Gastrocnemius medialis (tissue), 4 donors: ENCODE data around the gene GRIA4. TPM values are rescaled to one million over a fixed set of nuclear protein-coding genes. Genes with fewer than 3 reads are reported as not detected.
"Not testable (repeated sequence)": the region's sequence is repeated elsewhere in the genome, so short reads cannot be mapped to it uniquely, and the experiment has no call there.

Experiments
- ATAC-seq, 2 donors: fragments of 150-250 bp; one replicate each; pipeline ENCODE4 v1.9.1; 2016
- DNase-seq, 2 donors: peaks; one replicate each; pipeline ENCODE4 v3.0.0-alpha.2; 2019
- H3K27ac ChIP-seq, 4 donors: fragments of 200-600 bp; sonication (generic); 1 replicate in 1 of 4; 2 replicates in 3 of 4; pipeline ENCODE4 v1.5.1; 2016 to 2018; ENCODE audit warnings: mild to moderate bottlenecking in 2 of 4, moderate library complexity in 1 of 4
- H3K27me3 ChIP-seq, 3 donors: fragments of 200-600 bp; sonication (generic) in 2 of 3; 1 replicate in 1 of 3; 2 replicates in 2 of 3; pipeline versions ENCODE4 v1.5.1 to v1.6.0; 2016 to 2019; ENCODE audit warnings: mild to moderate bottlenecking in 1 of 3, moderate library complexity in 1 of 3
- H3K36me3 ChIP-seq, 2 donors: fragments of 200-600 bp; sonication (generic) in 1 of 2; one replicate each; pipeline ENCODE4 v1.5.1; 2017 to 2018
- H3K4me1 ChIP-seq, 2 donors: fragments of 200-600 bp; sonication (generic) in 1 of 2; one replicate each; pipeline ENCODE4 v1.5.1; 2016 to 2017; ENCODE audit warnings: mild to moderate bottlenecking in 2 of 2
- H3K4me3 ChIP-seq, 4 donors: fragments of 200-600 bp; sonication (generic) in 3 of 4; 1 replicate in 1 of 4; 2 replicates in 3 of 4; pipeline ENCODE4 v1.5.1; 2016 to 2019; ENCODE audit warnings: mild to moderate bottlenecking in 2 of 4
- H3K9me3 ChIP-seq, 3 donors: fragments of 200-600 bp; sonication (generic) in 2 of 3; 1 replicate in 1 of 3; 2 replicates in 2 of 3; pipeline ENCODE4 v1.5.1; 2016 to 2019
- POLR2A ChIP-seq, 2 donors: fragments of 450-650 bp; IDR thresholded peaks; one replicate each; pipeline ENCODE4 v1.6.1; 2017; ENCODE audit warnings: antibody characterized with exemption in 2 of 2, mild to moderate bottlenecking in 2 of 2, moderate library complexity in 2 of 2
- in situ Hi-C, 4 donors: fragments of 200-750 bp; cut with MboI; loops; one replicate each; pipeline versions ENCODE4 v1.15.0 to v1.8.0; 2017; ENCODE audit warnings: low sequenced_read_pairs in 4 of 4
- intact Hi-C: fragments of 100-400 bp; cut with DNase I; formaldehyde crosslinking; loops from one replicate; pipeline ENCODE4 v1.15.1; 2023; ENCODE audit warnings: low total_unique reads
- total RNA-seq, 4 donors: library from RNA; depleted of rRNA; stranded (reverse); fragments of >200 nt; gene quantifications; one replicate each; pipeline versions ENCODE4 v1.1.0 to v1.2.3, GENCODE V29; 2016
- TF ChIP-seq, protein P1 (sequence below), 5 experiments: fragments of 450-650 bp in 3 of 5; fragments of 200-600 bp in 2 of 5; sonication (generic) in 2 of 5; IDR thresholded peaks in 4 of 5; conservative IDR thresholded peaks in 1 of 5; 1 replicate in 4 of 5; 2 replicates in 1 of 5; pipeline ENCODE4 v1.5.1; 2016 to 2019; ENCODE audit warnings: antibody characterized with exemption in 5 of 5, mild to moderate bottlenecking in 3 of 5, moderate library complexity in 3 of 5

The GRIA4 gene
- total RNA-seq, 4 donors from 2014 or later = not detected

DNA sequence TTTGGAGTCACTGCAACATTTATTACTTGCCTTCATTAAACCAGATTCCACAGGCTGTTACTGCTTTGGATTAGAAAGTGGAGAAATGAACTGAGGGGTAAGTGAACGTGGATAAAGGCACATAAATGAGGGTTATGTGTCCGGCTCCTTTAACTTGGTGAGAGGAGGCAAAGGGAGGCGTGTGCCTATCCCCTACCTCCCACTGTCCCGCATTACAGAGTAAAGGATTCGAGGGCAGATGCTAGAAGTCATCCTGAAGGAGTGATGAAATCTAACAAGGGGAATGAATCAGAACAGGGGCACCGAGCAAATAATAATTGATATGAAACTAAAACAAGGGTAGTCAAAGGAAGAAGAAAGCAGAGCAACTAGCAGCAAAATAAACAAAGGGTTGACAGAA lies 147.2 kb downstream of the GRIA4 start:
- intact Hi-C loops (no loop called here), in situ Hi-C loops (no loop called here)
- no peaks in the 10 kb centered on the region for H3K9me3 ChIP-seq
- H3K4me3 ChIP-seq = no peak overlapping the region
- no peak overlapping the region for H3K27ac ChIP-seq
- no peaks in the 10 kb centered on the region for H3K36me3 ChIP-seq
- DNase-seq (no peak), ATAC-seq (no peak)
- no peak for TF ChIP-seq POLR2A (IDR thresholded peaks at IDR 0.05)
- TF ChIP-seq, protein P1, sequence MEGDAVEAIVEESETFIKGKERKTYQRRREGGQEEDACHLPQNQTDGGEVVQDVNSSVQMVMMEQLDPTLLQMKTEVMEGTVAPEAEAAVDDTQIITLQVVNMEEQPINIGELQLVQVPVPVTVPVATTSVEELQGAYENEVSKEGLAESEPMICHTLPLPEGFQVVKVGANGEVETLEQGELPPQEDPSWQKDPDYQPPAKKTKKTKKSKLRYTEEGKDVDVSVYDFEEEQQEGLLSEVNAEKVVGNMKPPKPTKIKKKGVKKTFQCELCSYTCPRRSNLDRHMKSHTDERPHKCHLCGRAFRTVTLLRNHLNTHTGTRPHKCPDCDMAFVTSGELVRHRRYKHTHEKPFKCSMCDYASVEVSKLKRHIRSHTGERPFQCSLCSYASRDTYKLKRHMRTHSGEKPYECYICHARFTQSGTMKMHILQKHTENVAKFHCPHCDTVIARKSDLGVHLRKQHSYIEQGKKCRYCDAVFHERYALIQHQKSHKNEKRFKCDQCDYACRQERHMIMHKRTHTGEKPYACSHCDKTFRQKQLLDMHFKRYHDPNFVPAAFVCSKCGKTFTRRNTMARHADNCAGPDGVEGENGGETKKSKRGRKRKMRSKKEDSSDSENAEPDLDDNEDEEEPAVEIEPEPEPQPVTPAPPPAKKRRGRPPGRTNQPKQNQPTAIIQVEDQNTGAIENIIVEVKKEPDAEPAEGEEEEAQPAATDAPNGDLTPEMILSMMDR (IDR thresholded peaks at IDR 0.05 in 4 of 5, conservative IDR thresholded peaks at IDR 0.05 in 1 of 5) = no peak
- no peaks in the 10 kb centered on the region for H3K27me3 ChIP-seq
- no peaks in the 10 kb centered on the region for H3K4me1 ChIP-seq

DNA sequence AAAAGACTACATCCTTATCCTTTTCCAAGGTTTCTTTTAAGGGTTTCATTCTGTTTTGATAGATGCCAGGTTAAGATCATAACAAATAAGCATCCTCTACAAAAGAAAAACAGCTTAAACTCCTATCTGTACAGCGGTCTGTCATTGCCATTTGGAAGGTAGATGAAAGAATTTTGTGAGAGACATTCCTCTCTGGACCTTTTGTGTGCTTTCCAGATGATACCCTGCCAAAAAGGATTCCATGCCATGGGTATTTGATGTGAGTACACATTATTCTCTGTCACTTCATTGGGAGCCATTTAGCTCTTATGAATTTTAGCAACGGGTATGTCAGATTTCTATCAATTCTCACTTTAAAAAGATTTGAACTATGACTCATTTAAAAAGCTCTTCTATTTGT lies 153.7 kb downstream of the GRIA4 start:
- H3K4me1 ChIP-seq = peaks cover 0 to 3% of the 10 kb centered on the region in 2 donors
- ATAC-seq (no peak), DNase-seq (no peak)
- no peak overlapping the region for H3K27ac ChIP-seq
- H3K36me3 ChIP-seq = no peaks in the 10 kb centered on the region
- no peaks in the 10 kb centered on the region for H3K9me3 ChIP-seq
- TF ChIP-seq POLR2A (IDR thresholded peaks at IDR 0.05) = no peak
- TF ChIP-seq, protein P1 (IDR thresholded peaks at IDR 0.05 in 4 of 5, conservative IDR thresholded peaks at IDR 0.05 in 1 of 5) = no peak
- no peak overlapping the region for H3K4me3 ChIP-seq
- in situ Hi-C loops = no loop called here
- intact Hi-C loops = no loop called here
- H3K27me3 ChIP-seq = no peaks in the 10 kb centered on the region

GRCh38 chr11:105767931-105768330 lies 158.1 kb downstream of the GRIA4 start:
- no peaks in the 10 kb centered on the region for H3K27me3 ChIP-seq
- no peak for ATAC-seq
- H3K4me1 ChIP-seq = peaks cover 0 to 3% of the 10 kb centered on the region in 2 donors

DNA sequence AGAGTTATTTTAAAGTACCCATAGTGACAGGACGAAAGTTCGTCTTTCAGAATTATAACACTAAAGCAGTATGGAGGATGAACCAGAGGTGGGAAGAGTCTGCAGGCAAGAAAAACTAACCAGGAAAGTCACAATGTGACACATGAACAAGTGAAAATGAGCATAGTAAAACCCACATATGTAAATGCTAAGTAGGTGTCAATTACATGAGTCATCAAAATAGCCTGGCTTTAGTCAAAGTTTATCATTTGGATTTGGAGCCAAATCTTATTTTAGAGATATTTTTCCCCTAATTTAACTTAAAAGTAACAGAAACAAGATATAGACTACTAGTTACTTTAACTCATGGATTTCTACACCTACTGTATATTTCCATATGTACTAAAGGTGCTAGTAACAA lies 159.8 kb downstream of the GRIA4 start:
- Histone ChIP-seq H3K27ac (no peak overlapping the region), H3K9me3 (no peaks in the 10 kb centered on the region), H3K4me1 (peaks cover 0 to 3% of the 10 kb centered on the region in 2 donors), H3K36me3 (no peaks in the 10 kb centered on the region), H3K27me3 (no peaks in the 10 kb centered on the region), H3K4me3 (no peak overlapping the region)
- intact Hi-C loops = no loop called here
- TF ChIP-seq, protein P1 (IDR thresholded peaks at IDR 0.05 in 4 of 5, conservative IDR thresholded peaks at IDR 0.05 in 1 of 5) = no peak
- TF ChIP-seq POLR2A (IDR thresholded peaks at IDR 0.05) = no peak
- in situ Hi-C loops = no loop called here
- ATAC-seq (no peak), DNase-seq (no peak)

More at GRCh38 chr11:105767931-105768330, 158.1 kb downstream of the GRIA4 start:
- no peak overlapping the region for H3K4me3 ChIP-seq
- no peak overlapping the region for H3K27ac ChIP-seq
- intact Hi-C loops = no loop called here
- no peak for TF ChIP-seq POLR2A (IDR thresholded peaks at IDR 0.05)
- TF ChIP-seq, protein P1 (IDR thresholded peaks at IDR 0.05 in 4 of 5, conservative IDR thresholded peaks at IDR 0.05 in 1 of 5) = no peak
- in situ Hi-C loops = no loop called here
- no peaks in the 10 kb centered on the region for H3K36me3 ChIP-seq
- H3K9me3 ChIP-seq = no peaks in the 10 kb centered on the region
- DNase-seq = no peak

DNA sequence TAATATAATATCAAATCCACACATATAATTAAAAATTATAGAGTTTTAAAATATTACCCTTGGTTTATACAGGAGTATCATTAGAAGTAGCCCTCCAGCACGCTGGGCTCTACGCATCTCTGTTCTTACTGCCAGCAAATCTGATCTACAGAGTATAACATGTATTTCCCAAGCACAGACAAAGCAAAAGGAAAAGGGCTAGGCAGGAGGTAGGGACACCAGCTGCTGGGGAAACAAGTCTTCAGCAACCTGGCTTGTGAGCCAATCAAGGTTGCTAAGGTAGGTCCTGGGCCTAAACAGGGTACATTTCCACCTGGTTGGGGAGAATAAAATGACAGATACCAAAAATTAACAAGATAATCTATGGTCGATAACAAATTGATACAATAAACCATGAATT lies 163.6 kb downstream of the GRIA4 start:
- in situ Hi-C loops, H3K4me3 ChIP-seq, ATAC-seq, intact Hi-C loops, H3K36me3 ChIP-seq, DNase-seq, H3K27me3 ChIP-seq, H3K4me1 ChIP-seq, H3K27ac ChIP-seq, H3K9me3 ChIP-seq: not testable (repeated sequence)
